ENCODE data around the gene PPP1R11. TPM values are rescaled to one million over a fixed set of nuclear protein-coding genes. Genes with fewer than 3 reads are reported as not detected.

The PPP1R11 gene
- total RNA-seq (2021; ENCODE audit: unreplicated experiment) (59.2 TPM), Bru-seq, nascent RNA (percentile 86 among the genes with signal in this experiment), BruChase-seq, experiment 1, labeled RNA remaining after a 2-hour chase (percentile 96 among the genes with signal in this experiment), BruChase-seq, experiment 2, labeled RNA remaining after a 6-hour chase (percentile 98 among the genes with signal in this experiment)
- polyA plus RNA-seq (2012; ENCODE audit: insufficient read length), result 53.0 TPM
- long read RNA-seq, transcript PPP1R11-205 (3 exons, 1,731 nt), result major isoform, 94 of 120 reads
- long read RNA-seq, transcript PPP1R11-204 (4 exons, 1,689 nt), result minor isoform, 16 of 120 reads
- long read RNA-seq, partial matches to known transcripts, result 5 of 120 reads
- long read RNA-seq, other reads (novel, unspliced or antisense), result 4 of 120 reads

- Histone ChIP-seq H3K4me3 (ENCODE audit: low read depth in 2 of 2, low read length in 2 of 2) (peak within 1 kb of the TSS; percentile 87 to 97), H3K4me1 (ENCODE audit: control insufficient read depth, insufficient read depth, low read length) (peaks cover 16% of the 10 kb centered on the region), H3K36me3 (ENCODE audit: control insufficient read depth, insufficient read depth, low read length) (peaks cover 6% of the 10 kb centered on the region; the same call in 1 of the 2 replicates), H3K27ac (ENCODE audit: low read length) (peak within 1 kb of the TSS; percentile 99), H3K27me3 (ENCODE audit: control insufficient read depth, insufficient read depth, low read length) (no peaks in the 10 kb centered on the region), H3K9me3 (ENCODE audit: control insufficient read depth, insufficient read depth, low read depth, low read length) (no peaks in the 10 kb centered on the region)
- DNase-seq (ENCODE audit: low read depth, low spot score) (peak; percentile 98), ATAC-seq (peak; percentile 99)
- TF ChIP-seq POLR2AphosphoS5 (IDR thresholded peaks at IDR 0.05; ENCODE audit: low read depth, low read length), result peak; percentile 93
- no peak for TF ChIP-seq REST (IDR thresholded peaks at IDR 0.05; ENCODE audit: insufficient read depth in 1 of 2, low read depth in 2 of 2, low read length in 1 of 2)
- TF ChIP-seq SIN3A (IDR thresholded peaks at IDR 0.05; ENCODE audit: borderline replicate concordance, insufficient read depth, low read depth, low read length), result peak; percentile 65; the same call in 1 of the 2 replicates
- peak; percentile 86 for TF ChIP-seq TCF7L2 (IDR thresholded peaks at IDR 0.05; ENCODE audit: low read depth, low read length)
- no peak for TF ChIP-seq CTCF (IDR thresholded peaks at IDR 0.05)
- in situ Hi-C loops (cut with HindIII; ENCODE audit: low pct_unique_long_range_greater_than_20kb, low sequenced_read_pairs) (no loop called here), intact Hi-C loops (cut with micrococcal nuclease; ENCODE audit: unreplicated experiment) (no loop called here)
- POLR2A ChIA-PET, result interaction anchor here (0.5 kb wide), 1 partner anchor 20 kb away, joined by 8 read pairs; no protein-coding TSS in a partner anchor
- CTCF ChIA-PET, result interaction anchor here (1.0 to 1.5 kb wide), 2 partner anchors 36 to 64 kb away, joined by 3 to 5 read pairs; no protein-coding TSS in a partner anchor
- BruUV-seq (replicated peaks), result no TSS peak
These were observed at the start of gene PPP1R11 for GRCh38 chr6:30066577-30067459. PPP1R11 (plus strand) TSS chr6:30067198; CDS start chr6:30067411, 213 bp downstream.

- Histone ChIP-seq H3K4me1 (ENCODE audit: control insufficient read depth, insufficient read depth, low read length) (no peaks in the 10 kb centered on the region), H3K27ac (ENCODE audit: low read length) (no peak overlapping the region), H3K9me3 (ENCODE audit: control insufficient read depth, insufficient read depth, low read depth, low read length) (no peaks in the 10 kb centered on the region), H3K4me3 (ENCODE audit: low read depth in 2 of 2, low read length in 2 of 2) (no peak overlapping the region), H3K27me3 (ENCODE audit: control insufficient read depth, insufficient read depth, low read length) (no peaks in the 10 kb centered on the region), H3K36me3 (ENCODE audit: control insufficient read depth, insufficient read depth, low read length) (no peaks in the 10 kb centered on the region)
- no TSS peak for BruUV-seq (replicated peaks)
- in situ Hi-C loops (cut with HindIII; ENCODE audit: low pct_unique_long_range_greater_than_20kb, low sequenced_read_pairs), result no loop called here
- ATAC-seq (no peak), DNase-seq (ENCODE audit: low read depth, low spot score) (no peak)
- intact Hi-C loops (cut with micrococcal nuclease; ENCODE audit: unreplicated experiment), result no loop called here
- ChIA-PET CTCF (no interaction called here), POLR2A (interaction anchor here (0.7 kb wide), 1 partner anchor 353 kb away, joined by 3 read pairs; no protein-coding TSS in a partner anchor)
- TF ChIP-seq CTCF (IDR thresholded peaks at IDR 0.05) (no peak), SIN3A (IDR thresholded peaks at IDR 0.05; ENCODE audit: borderline replicate concordance, insufficient read depth, low read depth, low read length) (no peak), POLR2AphosphoS5 (IDR thresholded peaks at IDR 0.05; ENCODE audit: low read depth, low read length) (no peak), REST (IDR thresholded peaks at IDR 0.05; ENCODE audit: insufficient read depth in 1 of 2, low read depth in 2 of 2, low read length in 1 of 2) (no peak), TCF7L2 (IDR thresholded peaks at IDR 0.05; ENCODE audit: low read depth, low read length) (no peak)
These were observed 47.2 kb upstream of the PPP1R11 start for GRCh38 chr6:30019819-30020218.
